ENCODE measurements around the gene KDM3B.

The KDM3B gene

DNA sequence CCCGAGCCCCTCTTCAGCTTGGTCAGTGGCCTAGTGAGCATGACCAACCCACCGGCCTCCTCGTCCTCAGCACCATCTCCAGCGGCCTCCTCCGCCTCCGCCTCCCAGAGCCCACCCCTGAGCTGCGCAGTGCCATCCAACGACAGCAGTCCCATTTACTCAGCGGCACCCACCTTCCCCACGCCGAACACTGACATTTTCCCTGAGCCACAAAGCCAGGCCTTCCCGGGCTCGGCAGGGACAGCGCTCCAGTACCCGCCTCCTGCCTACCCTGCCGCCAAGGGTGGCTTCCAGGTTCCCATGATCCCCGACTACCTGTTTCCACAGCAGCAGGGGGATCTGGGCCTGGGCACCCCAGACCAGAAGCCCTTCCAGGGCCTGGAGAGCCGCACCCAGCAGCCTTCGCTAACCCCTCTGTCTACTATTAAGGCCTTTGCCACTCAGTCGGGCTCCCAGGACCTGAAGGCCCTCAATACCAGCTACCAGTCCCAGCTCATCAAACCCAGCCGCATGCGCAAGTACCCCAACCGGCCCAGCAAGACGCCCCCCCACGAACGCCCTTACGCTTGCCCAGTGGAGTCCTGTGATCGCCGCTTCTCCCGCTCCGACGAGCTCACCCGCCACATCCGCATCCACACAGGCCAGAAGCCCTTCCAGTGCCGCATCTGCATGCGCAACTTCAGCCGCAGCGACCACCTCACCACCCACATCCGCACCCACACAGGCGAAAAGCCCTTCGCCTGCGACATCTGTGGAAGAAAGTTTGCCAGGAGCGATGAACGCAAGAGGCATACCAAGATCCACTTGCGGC, 114.6 kb downstream of the KDM3B start:
- peak overlapping the region; percentile 84 for H3K4me3 ChIP-seq (ENCODE audit: low read length)
- DNase-seq (ENCODE audit: low read depth), result peak; percentile 70
- TF ChIP-seq, protein P1, sequence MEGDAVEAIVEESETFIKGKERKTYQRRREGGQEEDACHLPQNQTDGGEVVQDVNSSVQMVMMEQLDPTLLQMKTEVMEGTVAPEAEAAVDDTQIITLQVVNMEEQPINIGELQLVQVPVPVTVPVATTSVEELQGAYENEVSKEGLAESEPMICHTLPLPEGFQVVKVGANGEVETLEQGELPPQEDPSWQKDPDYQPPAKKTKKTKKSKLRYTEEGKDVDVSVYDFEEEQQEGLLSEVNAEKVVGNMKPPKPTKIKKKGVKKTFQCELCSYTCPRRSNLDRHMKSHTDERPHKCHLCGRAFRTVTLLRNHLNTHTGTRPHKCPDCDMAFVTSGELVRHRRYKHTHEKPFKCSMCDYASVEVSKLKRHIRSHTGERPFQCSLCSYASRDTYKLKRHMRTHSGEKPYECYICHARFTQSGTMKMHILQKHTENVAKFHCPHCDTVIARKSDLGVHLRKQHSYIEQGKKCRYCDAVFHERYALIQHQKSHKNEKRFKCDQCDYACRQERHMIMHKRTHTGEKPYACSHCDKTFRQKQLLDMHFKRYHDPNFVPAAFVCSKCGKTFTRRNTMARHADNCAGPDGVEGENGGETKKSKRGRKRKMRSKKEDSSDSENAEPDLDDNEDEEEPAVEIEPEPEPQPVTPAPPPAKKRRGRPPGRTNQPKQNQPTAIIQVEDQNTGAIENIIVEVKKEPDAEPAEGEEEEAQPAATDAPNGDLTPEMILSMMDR (conservative IDR thresholded peaks at IDR 0.05; ENCODE audit: low read length), result no peak

DNA sequence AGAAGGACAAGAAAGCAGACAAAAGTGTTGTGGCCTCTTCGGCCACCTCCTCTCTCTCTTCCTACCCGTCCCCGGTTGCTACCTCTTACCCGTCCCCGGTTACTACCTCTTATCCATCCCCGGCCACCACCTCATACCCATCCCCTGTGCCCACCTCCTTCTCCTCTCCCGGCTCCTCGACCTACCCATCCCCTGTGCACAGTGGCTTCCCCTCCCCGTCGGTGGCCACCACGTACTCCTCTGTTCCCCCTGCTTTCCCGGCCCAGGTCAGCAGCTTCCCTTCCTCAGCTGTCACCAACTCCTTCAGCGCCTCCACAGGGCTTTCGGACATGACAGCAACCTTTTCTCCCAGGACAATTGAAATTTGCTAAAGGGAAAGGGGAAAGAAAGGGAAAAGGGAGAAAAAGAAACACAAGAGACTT, 115.2 kb downstream of the KDM3B start:
- peak; percentile 63 for DNase-seq (ENCODE audit: low read depth)
- TF ChIP-seq, protein P1 (conservative IDR thresholded peaks at IDR 0.05; ENCODE audit: low read length), result no peak
- peak overlapping the region; percentile 84 for H3K4me3 ChIP-seq (ENCODE audit: low read length)

DNA sequence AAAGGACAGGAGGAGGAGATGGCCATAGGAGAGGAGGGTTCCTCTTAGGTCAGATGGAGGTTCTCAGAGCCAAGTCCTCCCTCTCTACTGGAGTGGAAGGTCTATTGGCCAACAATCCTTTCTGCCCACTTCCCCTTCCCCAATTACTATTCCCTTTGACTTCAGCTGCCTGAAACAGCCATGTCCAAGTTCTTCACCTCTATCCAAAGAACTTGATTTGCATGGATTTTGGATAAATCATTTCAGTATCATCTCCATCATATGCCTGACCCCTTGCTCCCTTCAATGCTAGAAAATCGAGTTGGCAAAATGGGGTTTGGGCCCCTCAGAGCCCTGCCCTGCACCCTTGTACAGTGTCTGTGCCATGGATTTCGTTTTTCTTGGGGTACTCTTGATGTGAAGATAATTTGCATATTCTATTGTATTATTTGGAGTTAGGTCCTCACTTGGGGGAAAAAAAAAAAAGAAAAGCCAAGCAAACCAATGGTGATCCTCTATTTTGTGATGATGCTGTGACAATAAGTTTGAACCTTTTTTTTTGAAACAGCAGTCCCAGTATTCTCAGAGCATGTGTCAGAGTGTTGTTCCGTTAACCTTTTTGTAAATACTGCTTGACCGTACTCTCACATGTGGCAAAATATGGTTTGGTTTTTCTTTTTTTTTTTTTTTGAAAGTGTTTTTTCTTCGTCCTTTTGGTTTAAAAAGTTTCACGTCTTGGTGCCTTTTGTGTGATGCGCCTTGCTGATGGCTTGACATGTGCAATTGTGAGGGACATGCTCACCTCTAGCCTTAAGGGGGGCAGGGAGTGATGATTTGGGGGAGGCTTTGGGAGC, 115.9 kb downstream of the KDM3B start:
- DNase-seq (ENCODE audit: low read depth), result peak; percentile 70
- TF ChIP-seq, protein P1 (conservative IDR thresholded peaks at IDR 0.05; ENCODE audit: low read length), result no peak
- H3K4me3 ChIP-seq (ENCODE audit: low read length), result peak overlapping the region; percentile 84; the same call in 1 of the 2 replicates

DNA sequence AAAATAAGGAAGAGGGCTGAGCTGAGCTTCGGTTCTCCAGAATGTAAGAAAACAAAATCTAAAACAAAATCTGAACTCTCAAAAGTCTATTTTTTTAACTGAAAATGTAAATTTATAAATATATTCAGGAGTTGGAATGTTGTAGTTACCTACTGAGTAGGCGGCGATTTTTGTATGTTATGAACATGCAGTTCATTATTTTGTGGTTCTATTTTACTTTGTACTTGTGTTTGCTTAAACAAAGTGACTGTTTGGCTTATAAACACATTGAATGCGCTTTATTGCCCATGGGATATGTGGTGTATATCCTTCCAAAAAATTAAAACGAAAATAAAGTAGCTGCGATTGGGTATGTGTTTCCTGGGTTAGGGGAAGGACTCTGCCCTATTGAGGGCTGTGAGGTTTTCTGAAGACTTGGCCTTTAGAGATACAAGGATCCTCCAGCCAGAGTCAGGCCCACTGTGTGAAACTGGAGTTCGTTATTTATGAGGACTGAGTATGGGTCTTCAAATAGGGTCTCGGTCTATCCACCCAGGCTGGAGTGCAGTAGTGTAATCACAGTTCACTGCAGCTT, 116.6 kb downstream of the KDM3B start:
- H3K4me3 ChIP-seq (ENCODE audit: low read length), result no peak overlapping the region
- TF ChIP-seq, protein P1 (conservative IDR thresholded peaks at IDR 0.05; ENCODE audit: low read length), result no peak
- DNase-seq (ENCODE audit: low read depth), result peak; percentile 74

DNA sequence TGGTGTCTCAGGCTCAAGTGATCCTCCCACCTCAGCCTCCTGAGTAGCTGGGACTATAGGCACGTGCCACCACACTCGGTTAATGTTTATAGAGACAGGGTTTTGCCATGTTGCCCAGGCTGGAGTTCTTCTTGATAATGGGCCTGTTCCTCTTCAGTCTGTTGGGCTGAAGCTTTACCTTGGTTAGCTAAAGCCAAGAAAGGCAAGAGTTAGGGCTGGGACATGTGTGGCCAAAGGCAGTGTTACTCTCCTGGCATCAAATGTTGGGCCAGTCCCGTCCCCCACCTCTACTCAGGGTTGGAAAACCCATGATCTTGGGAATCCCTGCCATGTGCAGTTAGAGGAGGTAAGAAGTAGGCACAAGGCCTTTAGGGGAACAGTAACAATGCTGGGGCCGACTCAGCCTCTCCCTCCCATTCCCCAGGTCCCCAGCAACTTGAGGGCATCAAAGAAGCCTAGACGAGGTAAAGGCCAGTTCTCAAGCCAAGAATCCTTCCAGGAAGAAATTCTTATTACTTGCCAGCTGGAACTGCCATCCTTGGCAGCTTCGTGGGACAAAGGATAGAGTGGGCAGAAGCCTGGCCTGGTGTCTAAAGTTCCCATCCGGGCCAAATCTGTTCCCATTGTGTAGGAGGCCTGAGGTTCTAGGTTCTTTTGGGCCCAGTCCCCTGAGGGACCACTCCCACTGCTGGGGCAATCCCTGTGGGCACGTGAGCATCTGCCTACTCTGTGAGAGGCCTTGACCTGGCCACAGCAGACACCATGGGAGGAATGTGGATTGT, 117.2 kb downstream of the KDM3B start:
- TF ChIP-seq, protein P1 (conservative IDR thresholded peaks at IDR 0.05; ENCODE audit: low read length), result no peak
- DNase-seq (ENCODE audit: low read depth), result peak; percentile 84
- H3K4me3 ChIP-seq (ENCODE audit: low read length), result no peak overlapping the region

DNA sequence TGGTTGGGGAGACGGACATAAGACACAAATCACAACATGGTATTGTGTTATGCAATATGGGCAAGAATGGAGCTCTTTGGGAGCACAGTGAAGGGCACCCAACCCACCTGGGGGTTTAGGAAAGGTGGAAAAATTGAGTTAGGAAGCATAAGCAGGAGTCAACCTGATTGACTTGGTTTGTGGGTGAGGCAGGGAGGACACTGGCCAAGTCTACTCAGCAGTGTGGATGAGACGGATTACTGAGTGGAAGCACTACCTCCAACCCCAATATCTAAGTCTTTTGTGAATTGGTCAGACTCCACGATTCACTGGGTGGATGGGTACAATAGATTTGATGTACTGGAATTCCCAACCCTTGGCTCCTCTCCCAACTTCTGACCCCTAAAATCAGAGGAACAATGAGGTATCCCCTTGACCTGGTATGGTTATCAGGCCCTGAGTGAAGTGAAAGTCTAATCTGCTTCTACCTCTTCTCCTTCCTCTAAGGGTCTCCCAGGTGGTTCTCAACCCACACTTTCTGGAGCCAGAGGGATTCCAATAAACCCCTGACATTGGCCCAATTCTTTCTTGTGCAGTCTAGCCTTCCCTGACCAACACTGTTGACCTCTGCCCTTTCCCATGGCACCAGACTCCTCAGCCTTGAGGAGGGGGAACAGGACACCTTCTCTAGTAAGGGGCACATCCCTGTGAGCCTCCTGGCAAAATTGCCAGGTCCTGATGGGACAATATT, 118.0 kb downstream of the KDM3B start:
- H3K4me3 ChIP-seq (ENCODE audit: low read length), result no peak overlapping the region
- TF ChIP-seq, protein P1 (conservative IDR thresholded peaks at IDR 0.05; ENCODE audit: low read length), result no peak
- DNase-seq (ENCODE audit: low read depth), result no peak
